HG02759 (cell line): ENCODE data around the gene TSPAN17.

Source experiments
- ATAC-seq: cut with Tn5 transposase; IDR thresholded peaks from one replicate; pipeline ENCODE4 v1.9.1; 2021; ENCODE audit warnings: mild to moderate bottlenecking, moderate library complexity; ENCODE audit not compliant: unreplicated experiment

Gene TSPAN17

GRCh38 chr5:176639981-176640380 lies 7.3 kb upstream of the TSPAN17 start:
- no peak for ATAC-seq

- ATAC-seq = no peak
Measured at GRCh38 chr5:176640616-176641015, 6.7 kb upstream of the TSPAN17 start.

GRCh38 chr5:176642675-176643490 lies 4.4 kb upstream of the TSPAN17 start:
- no peak for ATAC-seq

- ATAC-seq = no peak
Measured at GRCh38 chr5:176643491-176644219, 3.6 kb upstream of the TSPAN17 start.

- ATAC-seq = no peak
Measured at GRCh38 chr5:176644294-176644693, 3.0 kb upstream of the TSPAN17 start.

- no peak for ATAC-seq
Measured at GRCh38 chr5:176644878-176645670, 2.2 kb upstream of the TSPAN17 start.

- no peak for ATAC-seq
Measured at GRCh38 chr5:176646049-176646706, 1.1 kb upstream of the TSPAN17 start.

- peak; percentile 3 for ATAC-seq
Measured at GRCh38 chr5:176646707-176647029, 616 bp upstream of the TSPAN17 start.

GRCh38 chr5:176647843-176648473 lies 674 bp downstream of the TSPAN17 start:
- no peak for ATAC-seq

DNA sequence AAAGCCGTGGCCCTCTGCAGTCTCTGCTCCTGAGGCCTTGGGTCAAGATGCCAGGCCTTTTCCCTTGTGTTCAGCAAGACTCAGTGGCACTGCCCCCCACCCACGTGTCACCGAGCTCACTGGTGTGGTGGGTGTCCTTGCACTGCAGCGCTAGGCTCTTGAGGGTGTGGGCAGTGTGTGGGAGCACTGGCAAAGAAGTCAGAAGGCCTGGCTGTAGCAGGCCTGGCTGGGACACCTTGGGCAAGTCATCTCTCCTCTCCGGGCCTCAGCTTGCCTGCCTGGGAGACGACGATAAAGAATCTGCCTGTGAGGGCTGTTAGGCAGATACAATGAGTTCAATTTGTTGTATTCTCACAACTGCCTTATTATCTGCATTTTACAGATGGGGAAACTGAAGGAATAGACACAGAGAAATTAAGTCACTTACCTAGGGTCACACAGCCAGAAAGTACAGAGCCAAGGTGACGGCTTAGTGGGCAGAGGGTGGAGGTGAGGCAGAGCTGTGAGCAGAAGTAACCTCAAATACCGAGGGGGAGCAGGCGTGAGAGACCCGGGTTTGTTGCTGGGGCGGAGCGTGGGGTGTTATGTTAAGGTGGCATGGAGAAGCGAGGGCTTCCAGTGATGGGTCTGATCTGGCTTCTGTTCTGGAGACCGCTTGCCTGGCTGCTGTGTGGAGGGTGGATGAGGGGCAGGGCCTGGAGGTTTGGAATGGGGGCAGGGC lies 1.4 kb downstream of the TSPAN17 start:
- ATAC-seq = no peak

DNA sequence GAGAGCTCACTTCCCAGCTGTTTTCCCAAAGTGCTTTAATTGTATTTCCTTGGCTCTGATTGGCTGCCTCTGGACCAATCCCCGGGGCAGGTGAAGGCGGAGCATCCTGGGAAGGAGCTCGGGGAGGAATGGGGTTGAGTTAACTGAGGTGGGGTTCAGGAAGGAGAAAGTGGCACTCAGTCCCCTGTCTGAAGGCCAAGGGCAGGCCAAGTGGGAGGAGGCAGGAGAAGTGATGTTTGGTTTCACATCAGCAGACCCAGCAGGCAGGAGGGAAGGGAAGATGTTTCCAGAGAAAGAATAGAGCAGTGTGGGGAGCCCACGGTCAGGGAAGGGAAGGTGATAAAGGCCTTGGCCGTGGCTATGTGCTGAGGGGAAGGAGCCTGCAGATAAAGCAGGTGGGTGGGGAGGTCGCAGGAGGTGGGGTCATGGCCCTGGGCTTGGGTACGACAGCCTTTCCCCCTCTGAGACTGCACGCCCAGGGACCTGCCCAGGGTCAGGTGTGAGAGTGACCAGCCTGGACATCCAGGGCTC lies 3.1 kb downstream of the TSPAN17 start:
- ATAC-seq = no peak

DNA sequence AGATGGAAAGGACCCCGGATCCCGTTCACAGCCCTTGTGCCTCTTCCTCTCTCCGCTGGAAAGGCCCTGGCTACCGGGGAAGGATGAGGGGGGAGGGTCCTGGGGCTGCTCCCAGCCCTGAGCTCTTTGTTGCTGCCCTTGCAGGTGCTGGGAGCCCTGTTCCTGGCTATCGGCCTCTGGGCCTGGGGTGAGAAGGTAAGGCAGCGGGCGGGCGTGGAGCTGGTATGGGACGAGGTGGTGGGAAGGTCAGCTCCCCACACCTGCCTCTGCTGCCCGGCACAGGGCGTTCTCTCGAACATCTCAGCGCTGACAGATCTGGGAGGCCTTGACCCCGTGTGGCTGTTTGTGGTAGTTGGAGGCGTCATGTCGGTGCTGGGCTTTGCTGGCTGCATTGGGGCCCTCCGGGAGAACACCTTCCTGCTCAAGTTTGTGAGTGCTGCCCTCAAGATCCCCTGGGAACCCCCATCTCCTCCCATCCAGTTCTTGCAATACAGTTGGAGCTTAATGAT lies 4.2 kb downstream of the TSPAN17 start:
- ATAC-seq = no peak

- ATAC-seq = no peak
Measured at GRCh38 chr5:176652136-176652535, 4.9 kb downstream of the TSPAN17 start.

GRCh38 chr5:176653401-176654385 lies 6.4 kb downstream of the TSPAN17 start:
- ATAC-seq = peak; percentile 44

GRCh38 chr5:176654856-176655255 lies 7.6 kb downstream of the TSPAN17 start:
- no peak for ATAC-seq

DNA sequence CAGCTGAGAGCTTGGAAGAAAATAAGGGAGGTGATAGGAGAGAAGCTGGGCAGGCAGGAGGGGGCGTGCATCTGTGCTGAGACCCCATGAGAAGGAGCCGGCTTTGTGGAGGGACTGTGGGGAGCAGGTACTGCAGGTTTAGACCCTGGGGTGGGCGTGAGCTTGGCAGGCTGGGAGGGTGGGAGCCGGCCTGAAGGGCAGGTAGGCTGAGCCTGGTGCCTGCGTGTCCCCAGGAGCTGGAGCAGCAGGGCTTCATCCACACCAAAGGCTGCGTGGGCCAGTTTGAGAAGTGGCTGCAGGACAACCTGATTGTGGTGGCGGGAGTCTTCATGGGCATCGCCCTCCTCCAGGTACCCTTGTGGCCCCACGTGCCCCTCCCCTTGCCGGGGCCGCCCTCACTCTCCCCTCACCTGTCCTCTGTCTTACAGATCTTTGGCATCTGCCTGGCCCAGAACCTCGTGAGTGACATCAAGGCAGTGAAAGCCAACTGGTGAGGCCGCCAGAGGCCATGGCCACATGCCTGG lies 9.2 kb downstream of the TSPAN17 start:
- ATAC-seq = no peak

DNA sequence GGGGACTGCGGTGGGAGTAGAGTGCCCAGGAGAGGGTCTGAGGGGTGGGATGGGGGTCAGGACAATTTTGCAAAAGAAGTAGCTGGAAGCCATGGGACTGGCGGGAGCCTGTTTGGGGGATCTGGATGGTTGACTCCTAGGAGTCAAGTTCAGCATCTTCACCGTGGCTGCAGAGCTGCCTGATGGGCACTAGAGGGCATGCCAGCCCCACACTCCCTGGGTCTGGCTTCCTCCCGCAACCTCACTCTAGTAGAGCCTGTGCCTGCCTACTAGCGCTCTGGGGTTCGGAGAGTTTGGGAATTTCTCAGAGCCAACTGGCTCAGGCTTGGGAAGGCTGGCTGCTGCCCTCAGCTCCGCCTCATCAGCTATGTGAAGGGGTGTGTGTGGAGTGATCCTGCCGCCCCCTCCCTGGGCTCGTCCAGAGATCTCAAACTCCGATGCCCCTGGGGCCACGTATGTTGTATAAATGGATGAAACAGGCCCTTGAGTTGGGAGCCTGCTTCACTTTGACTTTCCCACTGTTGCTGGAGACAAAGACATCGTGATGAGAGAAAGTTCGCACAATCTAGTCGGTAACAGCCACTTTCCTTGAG lies 10.8 kb downstream of the TSPAN17 start:
- peak; percentile 41 for ATAC-seq
